Measurements from ENCODE around the gene ARHGAP25. TPM values are rescaled to one million over a fixed set of nuclear protein-coding genes. Genes with fewer than 3 reads are reported as not detected.

Gene ARHGAP25
- total RNA-seq, 1 donor from 2014 or later = 3.1 TPM

GRCh38 chr2:68719912-68720311 is 14.7 kb upstream of the ARHGAP25 start:
- ATAC-seq = no peak

- no peak for ATAC-seq
Observed at GRCh38 chr2:68720665-68721064, 13.9 kb upstream of the ARHGAP25 start.

- ATAC-seq = peak; percentile 39
Observed at GRCh38 chr2:68721482-68722101, 13.0 kb upstream of the ARHGAP25 start.

GRCh38 chr2:68722712-68723111 is 11.9 kb upstream of the ARHGAP25 start:
- ATAC-seq = no peak

DNA sequence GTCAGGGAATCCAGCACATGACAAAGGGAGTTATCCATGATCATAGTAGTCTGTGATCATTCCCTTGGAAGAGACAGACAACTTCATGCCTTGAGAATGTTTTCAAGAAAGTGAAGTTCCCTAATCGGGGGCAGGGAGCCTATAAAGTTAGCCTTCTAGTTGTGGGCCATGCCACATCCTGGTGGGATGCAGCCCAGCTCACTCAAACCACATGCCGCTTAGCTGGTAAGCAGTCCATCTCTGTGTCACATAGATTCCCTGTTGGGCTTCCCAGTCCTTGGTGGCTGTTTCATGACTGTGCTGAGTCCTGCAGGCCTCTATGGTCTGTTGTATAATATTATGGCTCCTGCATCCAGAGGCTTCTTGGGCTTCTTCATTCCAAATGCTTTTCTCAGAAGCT is 11.4 kb upstream of the ARHGAP25 start:
- no peak for ATAC-seq

GRCh38 chr2:68726100-68726499 is 8.5 kb upstream of the ARHGAP25 start:
- no peak for ATAC-seq

GRCh38 chr2:68726608-68727367 is 7.8 kb upstream of the ARHGAP25 start:
- ATAC-seq = peak; percentile 38

DNA sequence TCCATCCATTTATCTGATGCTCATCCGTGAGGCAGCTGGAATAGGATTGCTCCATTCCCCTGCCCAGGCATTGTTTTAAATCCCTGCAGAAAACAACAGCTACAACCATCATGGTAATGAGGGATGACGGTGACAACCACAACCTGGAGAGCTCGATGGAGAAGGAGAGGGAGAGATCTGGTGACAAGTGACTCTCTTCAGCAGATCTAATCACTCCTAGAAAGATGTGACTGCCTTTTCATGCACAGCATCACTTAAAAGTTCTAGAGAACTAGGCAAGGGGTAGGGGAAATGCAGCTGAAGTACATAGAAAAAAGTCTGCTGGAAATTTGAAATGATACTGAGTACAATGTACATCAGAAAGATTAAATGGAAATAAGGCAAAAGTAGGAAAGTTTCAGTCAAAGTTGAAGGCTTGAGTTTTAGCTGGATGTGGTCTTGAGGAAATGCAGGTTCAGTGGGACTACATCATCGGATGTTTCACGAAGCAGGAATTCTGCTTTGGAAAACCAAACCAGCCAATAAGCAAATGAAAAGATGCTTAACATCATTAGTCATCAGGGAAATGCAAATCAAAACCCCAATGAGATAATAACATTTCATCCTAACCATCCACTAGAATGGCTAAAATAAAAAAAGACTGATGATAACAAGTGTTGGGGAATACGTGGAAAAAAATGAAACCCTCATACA is 6.8 kb upstream of the ARHGAP25 start:
- no peak for ATAC-seq

GRCh38 chr2:68730828-68731227 is 3.8 kb upstream of the ARHGAP25 start:
- peak; percentile 87 for ATAC-seq

DNA sequence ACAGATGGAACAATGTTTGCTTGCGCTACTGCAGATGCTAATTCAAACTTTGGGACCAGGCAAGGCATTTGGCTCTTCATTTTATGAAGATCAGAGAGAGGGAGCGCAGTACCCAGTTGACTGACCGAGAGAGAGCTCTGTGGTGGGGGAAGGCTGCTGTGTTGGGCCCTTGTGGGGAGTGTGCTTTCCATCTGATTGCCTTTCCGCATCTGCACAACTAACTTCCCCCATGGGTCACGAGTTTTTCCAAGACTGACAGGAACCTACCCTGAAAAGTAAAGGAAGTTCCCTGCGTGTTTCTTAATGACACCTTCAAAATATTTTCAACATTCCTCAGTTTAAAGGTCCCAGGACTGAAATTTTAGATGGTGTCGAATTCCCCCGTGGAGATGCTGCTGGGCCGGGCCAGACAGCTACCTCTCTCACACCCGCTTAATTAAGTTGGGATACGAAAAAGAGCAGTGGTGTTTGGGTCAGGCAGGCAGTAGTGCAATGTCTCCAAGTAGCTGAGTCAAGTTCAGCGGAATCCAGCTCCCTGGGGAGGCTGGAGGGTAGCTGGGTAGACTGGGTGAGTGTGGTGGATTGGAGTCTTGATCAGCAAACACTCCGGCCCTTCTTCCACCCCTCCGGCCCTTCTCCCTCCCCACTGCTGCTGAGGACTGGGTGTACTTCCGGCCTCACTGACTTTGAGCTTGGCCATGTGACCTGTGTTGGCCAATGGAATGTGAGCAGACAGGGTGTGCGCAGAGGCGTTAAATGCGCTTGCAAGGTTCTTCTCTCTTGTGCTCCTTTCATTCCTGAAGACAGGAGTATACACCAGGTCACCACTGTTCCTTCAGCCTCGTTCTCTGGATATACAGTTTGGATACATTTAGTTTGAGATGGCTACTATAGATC is 2.3 kb upstream of the ARHGAP25 start:
- ATAC-seq = no peak

DNA sequence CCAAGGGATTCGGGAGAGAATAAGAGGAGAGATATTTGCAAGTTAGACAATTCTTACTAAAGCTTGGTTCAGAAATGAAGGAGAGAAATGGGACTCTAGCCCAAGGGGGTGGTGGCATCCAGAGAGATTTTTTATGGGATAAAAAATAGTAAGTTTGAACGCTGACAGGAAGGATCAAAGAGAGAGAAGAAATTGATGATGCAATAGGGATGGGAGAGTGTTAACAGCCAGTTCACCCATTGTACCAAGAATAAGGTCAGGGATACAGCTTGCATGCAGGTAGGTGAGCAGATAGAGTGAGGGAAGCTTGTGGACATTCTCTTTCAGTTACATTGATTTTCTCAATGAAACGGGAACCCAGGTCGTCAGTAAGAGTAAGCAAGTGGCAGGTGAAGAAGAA is 1.2 kb upstream of the ARHGAP25 start:
- ATAC-seq = no peak

GRCh38 chr2:68734176-68734575 is 435 bp upstream of the ARHGAP25 start:
- ATAC-seq = no peak

GRCh38 chr2:68736086-68736485 is 1.5 kb downstream of the ARHGAP25 start:
- ATAC-seq = no peak

DNA sequence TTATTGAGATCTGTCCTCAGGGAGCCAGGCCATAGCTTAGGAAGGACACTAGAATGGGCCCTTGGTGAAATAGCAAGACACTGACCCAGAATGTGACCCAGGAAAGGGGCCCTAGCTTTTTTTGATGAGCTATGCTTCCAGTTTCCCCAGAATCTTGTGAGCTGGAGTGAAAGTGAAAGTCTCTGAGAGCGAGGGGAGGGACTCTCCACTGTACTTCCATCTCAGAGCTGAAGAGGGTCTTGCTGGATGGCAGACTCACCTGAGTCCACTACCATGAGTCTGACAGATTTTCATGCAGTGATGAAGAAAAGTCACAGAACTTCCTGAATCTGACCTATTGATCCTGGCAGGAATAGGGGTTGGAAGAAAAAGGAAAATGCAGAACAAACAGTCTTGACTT is 3.1 kb downstream of the ARHGAP25 start:
- no peak for ATAC-seq

DNA sequence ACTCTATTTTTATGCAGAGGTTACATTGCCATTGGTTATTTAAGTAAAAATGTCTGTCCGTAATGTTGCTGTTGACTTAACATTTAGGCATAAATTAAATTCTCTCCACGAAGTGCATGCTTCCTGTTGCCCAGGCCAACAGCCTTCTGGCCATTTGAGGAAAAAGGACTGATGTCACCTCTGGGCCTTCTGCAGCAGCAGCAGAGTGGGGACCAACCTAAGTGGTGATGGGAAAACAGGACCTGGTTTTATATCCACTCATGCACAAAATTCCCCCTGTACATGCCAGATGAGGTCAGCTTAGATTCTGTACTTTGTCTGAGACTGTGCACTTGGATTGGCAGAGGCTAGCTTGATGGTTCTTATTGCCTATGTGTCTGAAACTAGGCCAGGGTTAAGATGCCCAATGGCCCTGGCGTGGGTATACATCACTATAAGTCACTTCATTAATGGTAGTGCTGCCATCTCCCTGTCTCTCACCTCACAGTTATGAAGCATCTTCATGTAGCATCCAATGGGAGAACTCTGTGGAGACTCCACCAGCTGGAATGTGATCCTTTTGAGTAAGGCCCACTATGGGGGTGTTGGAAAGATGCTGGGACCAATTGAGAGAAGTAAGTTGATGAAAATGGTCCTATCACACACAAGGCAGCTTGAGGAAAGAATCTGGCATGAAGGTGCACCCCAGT is 4.4 kb downstream of the ARHGAP25 start:
- no peak for ATAC-seq

- ATAC-seq = peak; percentile 27
Observed at GRCh38 chr2:68739595-68740399, 5.2 kb downstream of the ARHGAP25 start.

DNA sequence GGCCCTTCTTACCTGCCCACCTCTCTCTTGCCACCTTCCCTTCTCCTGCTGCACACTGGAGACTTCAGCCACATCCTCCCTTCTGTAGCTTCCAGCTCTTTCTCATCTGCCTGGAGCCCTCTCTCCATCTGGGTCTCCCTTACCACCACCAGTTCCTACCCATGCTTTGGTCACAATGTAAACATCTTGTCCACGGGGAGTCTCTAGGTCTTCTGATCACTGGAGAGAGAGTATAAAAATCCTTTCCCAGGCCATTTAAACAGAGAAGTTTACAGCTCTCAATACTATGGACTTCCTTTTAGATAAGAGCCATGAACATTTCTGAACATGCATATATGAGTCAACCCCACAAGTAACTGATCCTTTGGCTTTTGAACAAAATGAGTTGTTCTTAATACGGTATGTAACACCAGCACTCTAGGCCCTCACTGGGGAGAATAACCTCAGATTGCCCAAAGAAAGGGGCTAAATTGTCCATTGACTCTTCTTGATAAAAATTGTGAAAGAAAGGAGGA is 5.8 kb downstream of the ARHGAP25 start:
- peak; percentile 35 for ATAC-seq

GRCh38 chr2:68741238-68741637 is 6.6 kb downstream of the ARHGAP25 start:
- peak; percentile 57 for ATAC-seq

GRCh38 chr2:68741805-68742306 is 7.2 kb downstream of the ARHGAP25 start:
- ATAC-seq = peak; percentile 63

GRCh38 chr2:68742626-68743415 is 8.2 kb downstream of the ARHGAP25 start:
- no peak for ATAC-seq
